HEK293 (cell line): ENCODE measurements around the gene MEI4.

Experiments used
- ATF2 ChIP-seq: fragments of 450-650 bp; formaldehyde crosslinking; IDR thresholded peaks from 2 replicates; pipeline ENCODE4 v1.5.1; 2016; ENCODE audit warnings: missing biosample characterization, missing genetic modification characterization, low read depth
- CTCF ChIP-seq: fragments of 450-650 bp; formaldehyde crosslinking; IDR thresholded peaks from 2 replicates; pipeline ENCODE4 v1.5.1; 2016; ENCODE audit warnings: missing biosample characterization, missing genetic modification characterization
- HOXA7 ChIP-seq: sonication (generic); formaldehyde crosslinking; IDR thresholded peaks from 2 replicates; pipeline ENCODE4 v1.8.1; 2022; ENCODE audit warnings: missing genetic modification reagents, borderline replicate concordance
- ZNF530 ChIP-seq: fragments of 450-650 bp; formaldehyde crosslinking; IDR thresholded peaks from 2 replicates; pipeline ENCODE4 v1.5.1; 2016; ENCODE audit warnings: low read depth, missing biosample characterization, missing genetic modification characterization
- ZNF549 ChIP-seq: fragments of 450-650 bp; IDR thresholded peaks from 2 replicates; pipeline ENCODE4 v1.5.1; 2018; ENCODE audit warnings: missing biosample characterization, missing genetic modification characterization, mild to moderate bottlenecking, inconsistent platforms, moderate library complexity
- ZNF692 ChIP-seq: fragments of 450-650 bp; formaldehyde crosslinking; IDR thresholded peaks from 2 replicates; pipeline ENCODE4 v1.5.1; 2016; ENCODE audit warnings: missing biosample characterization, missing genetic modification characterization

- TF ChIP-seq CTCF: no peak
- TF ChIP-seq HOXA7 (CRISPR knock-in tag): no peak
- no peak for TF ChIP-seq ZNF530 (tag by site-specific recombination)
- TF ChIP-seq ZNF692 (tag by site-specific recombination): no peak
- no peak for TF ChIP-seq ATF2 (tag by site-specific recombination)
- TF ChIP-seq ZNF549 (tag by site-specific recombination): no peak
These were observed 14.6 kb upstream of the MEI4 start for GRCh38 chr6:77638129-77638830.
